ENCODE data around the gene OPN1MW3. TPM values are rescaled to one million over a fixed set of nuclear protein-coding genes. Genes with fewer than 3 reads are reported as not detected.
"Not testable (repeated sequence)": the region's sequence is repeated elsewhere in the genome, so short reads cannot be mapped to it uniquely, and the experiment has no call there.

Gene OPN1MW3
- total RNA-seq, 2 donors from 2014 or later, result not detected

DNA sequence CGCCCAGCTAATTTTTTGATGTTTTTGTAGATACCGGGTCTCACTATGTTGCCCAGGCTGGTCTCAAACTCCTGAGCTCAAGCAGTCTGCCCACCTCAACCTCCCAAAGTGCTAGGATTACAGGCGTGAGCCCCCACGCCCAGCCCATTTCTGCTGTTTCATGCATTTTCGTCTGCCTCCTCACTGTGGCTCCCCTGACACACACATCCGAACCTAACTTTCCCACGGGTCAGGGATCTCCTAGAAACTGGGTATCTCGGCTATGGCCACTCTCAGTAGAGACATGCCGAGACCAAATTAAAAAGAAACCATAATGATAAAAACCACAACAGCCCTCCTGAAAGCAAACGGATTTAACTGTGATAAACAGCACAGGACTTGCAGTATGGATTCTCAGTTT is 9.3 kb upstream of the OPN1MW3 start:
- H3K27me3 ChIP-seq (replicated peaks; ENCODE audit: insufficient read depth); H3K36me3 ChIP-seq; H3K4me1 ChIP-seq (replicated peaks); DNase-seq (ENCODE audit: low spot score); H3K4me3 ChIP-seq; intact Hi-C loops (cut with DNase I); H3K27ac ChIP-seq; H3K9me3 ChIP-seq: not testable (repeated sequence)
- no CpG with 5 or more reads among the region's 10 CpGs for WGBS

DNA sequence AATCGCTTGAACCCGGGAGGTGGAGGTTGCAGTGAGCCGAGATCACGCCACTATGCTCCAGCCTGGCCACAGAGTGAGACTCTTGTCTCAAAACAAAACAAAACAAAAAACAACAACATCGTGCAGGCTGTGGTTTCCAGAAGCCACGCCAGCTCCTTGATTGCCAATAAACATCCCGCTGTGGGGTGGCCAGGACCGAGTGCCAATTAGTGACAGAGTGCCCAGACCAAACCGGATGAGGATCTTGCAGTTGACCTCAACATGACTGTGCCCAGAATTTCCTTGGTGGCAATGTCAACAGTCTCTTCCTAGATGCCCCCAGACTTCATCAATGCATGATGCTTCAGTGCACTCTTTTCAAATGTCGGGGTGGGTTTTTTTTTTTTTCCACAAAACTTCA is 1.3 kb downstream of the OPN1MW3 start:
- H3K4me3 ChIP-seq; H3K27me3 ChIP-seq (replicated peaks; ENCODE audit: insufficient read depth); DNase-seq (ENCODE audit: low spot score); H3K36me3 ChIP-seq; H3K9me3 ChIP-seq; H3K27ac ChIP-seq; H3K4me1 ChIP-seq (replicated peaks); intact Hi-C loops (cut with DNase I): not testable (repeated sequence)
- WGBS, result no CpG with 5 or more reads among the region's 10 CpGs

DNA sequence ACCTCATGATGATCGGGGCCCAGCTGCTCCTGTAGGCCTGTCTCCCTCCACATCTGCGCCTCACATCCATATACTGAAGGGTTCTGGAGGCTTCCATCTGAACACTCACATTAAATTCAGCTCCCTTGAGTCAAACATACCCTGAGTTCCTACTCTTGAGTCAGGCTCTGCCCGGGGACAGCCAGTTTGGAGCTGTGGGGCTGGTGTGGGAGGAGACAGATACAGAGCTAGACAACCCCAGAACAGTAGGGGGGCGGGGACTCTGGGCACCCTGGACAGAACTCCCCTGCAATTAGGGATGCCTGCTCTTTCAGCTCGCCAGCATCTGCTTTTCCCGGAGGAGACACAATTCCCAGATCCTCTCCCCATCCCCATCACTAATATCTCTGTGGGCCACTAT is 5.7 kb downstream of the OPN1MW3 start:
- intact Hi-C loops (cut with DNase I); H3K36me3 ChIP-seq; H3K27ac ChIP-seq; H3K27me3 ChIP-seq (replicated peaks; ENCODE audit: insufficient read depth); H3K4me1 ChIP-seq (replicated peaks); H3K9me3 ChIP-seq; H3K4me3 ChIP-seq; DNase-seq (ENCODE audit: low spot score): not testable (repeated sequence)
- no CpG with 5 or more reads among the region's 6 CpGs for WGBS

DNA sequence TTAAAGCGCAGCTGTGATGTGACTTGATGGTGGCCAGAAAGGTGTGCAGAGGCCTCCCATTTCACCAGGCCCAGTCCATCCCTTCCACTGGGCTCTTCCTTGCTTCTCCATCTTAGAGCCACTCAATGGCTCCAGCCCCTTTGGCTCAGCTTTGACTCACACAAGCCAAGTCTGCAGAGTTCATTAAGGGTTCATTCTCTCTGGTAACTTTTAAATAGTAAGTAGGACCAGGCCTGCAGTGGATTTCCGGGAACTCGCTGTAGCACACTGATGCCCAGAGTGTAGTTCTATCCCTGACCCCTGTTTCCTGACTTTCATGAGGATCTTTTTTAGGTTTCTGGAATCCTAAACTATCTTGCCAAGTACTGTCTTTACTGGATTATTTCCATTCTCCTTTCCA is 11.9 kb downstream of the OPN1MW3 start:
- intact Hi-C loops (cut with DNase I); H3K27me3 ChIP-seq (replicated peaks; ENCODE audit: insufficient read depth); H3K4me1 ChIP-seq (replicated peaks); H3K4me3 ChIP-seq; H3K36me3 ChIP-seq; H3K9me3 ChIP-seq; DNase-seq (ENCODE audit: low spot score); H3K27ac ChIP-seq: not testable (repeated sequence)
- WGBS, result no CpG with 5 or more reads among the region's 3 CpGs

DNA sequence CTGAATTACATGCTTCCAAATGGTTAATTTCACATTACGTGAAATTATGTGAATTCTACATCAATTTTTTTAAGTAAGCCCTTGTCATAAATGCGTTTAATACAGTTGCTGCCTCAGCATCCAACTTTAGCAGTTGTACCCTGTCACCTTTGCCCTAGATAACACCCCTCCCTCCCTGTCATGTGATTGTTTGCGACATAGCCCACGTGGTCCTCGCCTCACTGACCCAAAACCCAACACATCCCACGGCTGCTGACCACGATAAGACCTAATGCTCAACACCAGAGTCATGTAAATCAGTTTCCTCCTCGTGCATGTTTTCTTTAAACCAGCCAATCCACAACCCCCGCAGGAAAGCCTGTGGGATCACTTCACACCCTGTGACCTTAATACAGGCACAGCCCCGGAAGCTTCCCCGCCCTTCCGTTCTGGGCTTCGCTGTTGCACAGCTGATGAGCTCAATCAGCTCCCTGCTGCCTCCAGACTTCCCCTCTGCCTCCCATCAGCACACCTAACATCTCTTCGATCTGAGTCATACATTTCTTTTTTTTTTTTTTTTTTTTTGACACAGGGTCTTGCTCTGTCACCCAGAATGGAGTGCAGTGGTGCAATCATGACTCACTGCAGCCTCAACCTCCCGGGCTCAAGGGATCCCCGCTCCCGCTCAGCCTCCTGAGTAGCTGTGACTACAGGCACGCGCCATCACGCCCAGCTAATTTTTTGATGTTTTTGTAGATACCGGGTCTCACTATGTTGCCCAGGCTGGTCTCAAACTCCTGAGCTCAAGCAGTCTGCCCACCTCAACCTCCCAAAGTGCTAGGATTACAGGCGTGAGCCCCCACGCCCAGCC is 27.3 kb downstream of the OPN1MW3 start:
- DNase-seq (ENCODE audit: low spot score); H3K36me3 ChIP-seq; H3K27ac ChIP-seq; H3K4me3 ChIP-seq; intact Hi-C loops (cut with DNase I); H3K9me3 ChIP-seq; H3K27me3 ChIP-seq (replicated peaks; ENCODE audit: insufficient read depth); H3K4me1 ChIP-seq (replicated peaks): not testable (repeated sequence)
- no CpG with 5 or more reads among the region's 23 CpGs for WGBS

DNA sequence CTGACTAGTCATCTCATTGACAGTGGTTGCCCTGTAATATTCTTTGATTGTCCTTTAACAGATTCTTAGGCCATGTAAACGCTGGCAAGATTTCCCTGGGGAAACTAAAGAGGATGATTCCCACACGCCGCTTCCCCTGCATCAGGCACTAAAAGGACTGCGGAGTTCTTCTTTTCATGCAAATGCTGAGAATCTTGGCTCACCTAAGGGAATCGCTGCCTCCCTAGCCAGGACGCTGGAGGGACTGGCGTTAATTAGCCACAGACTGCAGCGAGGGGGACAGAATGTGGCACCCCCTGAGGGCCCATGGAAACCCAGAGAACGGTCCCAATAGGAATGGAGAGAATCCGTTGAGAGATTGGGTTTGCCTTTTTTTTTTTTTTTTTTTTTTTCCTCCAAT is 29.0 kb downstream of the OPN1MW3 start:
- H3K4me3 ChIP-seq; H3K36me3 ChIP-seq; H3K9me3 ChIP-seq; intact Hi-C loops (cut with DNase I); H3K27ac ChIP-seq; H3K4me1 ChIP-seq (replicated peaks); H3K27me3 ChIP-seq (replicated peaks; ENCODE audit: insufficient read depth); DNase-seq (ENCODE audit: low spot score): not testable (repeated sequence)
- no CpG with 5 or more reads among the region's 10 CpGs for WGBS

DNA sequence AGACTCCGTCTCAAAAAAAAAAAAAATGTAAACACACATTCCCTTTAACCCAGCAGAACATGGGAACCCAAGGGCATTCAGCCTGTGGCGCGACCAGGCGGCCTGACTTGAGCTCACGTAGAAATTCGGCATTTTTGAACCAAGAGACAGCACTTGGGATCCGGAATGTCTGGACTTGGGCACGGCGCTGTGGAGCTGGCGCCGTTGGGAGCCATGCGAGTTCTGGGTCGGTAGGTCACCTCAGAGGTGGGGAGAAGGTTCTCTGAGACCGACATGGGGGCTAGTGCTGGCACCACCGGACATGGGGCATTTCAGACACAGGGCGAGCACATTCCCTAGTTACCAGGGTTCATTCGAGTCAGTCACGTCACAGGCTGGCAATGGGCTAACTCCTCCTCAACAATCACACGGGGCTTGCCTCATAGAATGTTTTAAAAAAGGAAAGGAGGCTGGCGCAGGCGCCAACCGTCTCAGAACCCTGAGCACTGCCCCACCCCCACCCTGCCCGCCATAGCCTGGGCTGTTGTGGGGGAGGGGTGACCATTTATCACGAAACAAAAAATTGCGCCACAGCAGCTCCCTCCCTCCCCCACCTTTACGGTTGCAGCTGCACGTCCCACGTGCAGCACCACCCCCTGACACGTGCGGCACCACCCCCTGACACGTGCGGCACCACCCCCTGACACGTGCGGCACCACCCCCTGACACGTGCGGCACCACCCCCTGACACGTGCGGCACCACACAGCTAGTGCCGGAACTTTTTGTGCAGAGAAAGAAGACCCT is 37.6 kb downstream of the OPN1MW3 start, which contains the start of gene TEX28:
Gene TEX28, minus strand, starts transcription at position 334 of the 784 bp plus-strand sequence. CDS start 3,007 bp downstream, outside the sequence.
- no peak for TF ChIP-seq POLR2A (IDR thresholded peaks at IDR 0.05)
- no peak for TF ChIP-seq POLR2AphosphoS5 (IDR thresholded peaks at IDR 0.05)
- TF ChIP-seq, protein P1, sequence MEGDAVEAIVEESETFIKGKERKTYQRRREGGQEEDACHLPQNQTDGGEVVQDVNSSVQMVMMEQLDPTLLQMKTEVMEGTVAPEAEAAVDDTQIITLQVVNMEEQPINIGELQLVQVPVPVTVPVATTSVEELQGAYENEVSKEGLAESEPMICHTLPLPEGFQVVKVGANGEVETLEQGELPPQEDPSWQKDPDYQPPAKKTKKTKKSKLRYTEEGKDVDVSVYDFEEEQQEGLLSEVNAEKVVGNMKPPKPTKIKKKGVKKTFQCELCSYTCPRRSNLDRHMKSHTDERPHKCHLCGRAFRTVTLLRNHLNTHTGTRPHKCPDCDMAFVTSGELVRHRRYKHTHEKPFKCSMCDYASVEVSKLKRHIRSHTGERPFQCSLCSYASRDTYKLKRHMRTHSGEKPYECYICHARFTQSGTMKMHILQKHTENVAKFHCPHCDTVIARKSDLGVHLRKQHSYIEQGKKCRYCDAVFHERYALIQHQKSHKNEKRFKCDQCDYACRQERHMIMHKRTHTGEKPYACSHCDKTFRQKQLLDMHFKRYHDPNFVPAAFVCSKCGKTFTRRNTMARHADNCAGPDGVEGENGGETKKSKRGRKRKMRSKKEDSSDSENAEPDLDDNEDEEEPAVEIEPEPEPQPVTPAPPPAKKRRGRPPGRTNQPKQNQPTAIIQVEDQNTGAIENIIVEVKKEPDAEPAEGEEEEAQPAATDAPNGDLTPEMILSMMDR (IDR thresholded peaks at IDR 0.05), result no peak
- no peak for DNase-seq (ENCODE audit: low spot score)
- H3K36me3 ChIP-seq, result no peaks in the 10 kb centered on the region
- no peaks in the 10 kb centered on the region for H3K9me3 ChIP-seq
- no peaks in the 10 kb centered on the region for H3K27me3 ChIP-seq (replicated peaks; ENCODE audit: insufficient read depth)
- no peak within 1 kb of the TSS for H3K4me3 ChIP-seq
- no peak within 1 kb of the TSS for H3K27ac ChIP-seq
- no peaks in the 10 kb centered on the region for H3K4me1 ChIP-seq (replicated peaks)
- whole genome bisulfite sequencing, result 88% methylated on average over 31 of the region's 39 CpGs
- intact Hi-C loops (cut with DNase I), result no loop called here

Data from prostate gland (tissue), 2 donors.